ENCODE results near the gene PCBP3.

GRCh38 chr21:45846373-45847160 lies 203.0 kb downstream of the PCBP3 start:
- TF ChIP-seq, protein P1, sequence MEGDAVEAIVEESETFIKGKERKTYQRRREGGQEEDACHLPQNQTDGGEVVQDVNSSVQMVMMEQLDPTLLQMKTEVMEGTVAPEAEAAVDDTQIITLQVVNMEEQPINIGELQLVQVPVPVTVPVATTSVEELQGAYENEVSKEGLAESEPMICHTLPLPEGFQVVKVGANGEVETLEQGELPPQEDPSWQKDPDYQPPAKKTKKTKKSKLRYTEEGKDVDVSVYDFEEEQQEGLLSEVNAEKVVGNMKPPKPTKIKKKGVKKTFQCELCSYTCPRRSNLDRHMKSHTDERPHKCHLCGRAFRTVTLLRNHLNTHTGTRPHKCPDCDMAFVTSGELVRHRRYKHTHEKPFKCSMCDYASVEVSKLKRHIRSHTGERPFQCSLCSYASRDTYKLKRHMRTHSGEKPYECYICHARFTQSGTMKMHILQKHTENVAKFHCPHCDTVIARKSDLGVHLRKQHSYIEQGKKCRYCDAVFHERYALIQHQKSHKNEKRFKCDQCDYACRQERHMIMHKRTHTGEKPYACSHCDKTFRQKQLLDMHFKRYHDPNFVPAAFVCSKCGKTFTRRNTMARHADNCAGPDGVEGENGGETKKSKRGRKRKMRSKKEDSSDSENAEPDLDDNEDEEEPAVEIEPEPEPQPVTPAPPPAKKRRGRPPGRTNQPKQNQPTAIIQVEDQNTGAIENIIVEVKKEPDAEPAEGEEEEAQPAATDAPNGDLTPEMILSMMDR (IDR thresholded peaks at IDR 0.05) = no peak
- TF ChIP-seq POLR2A (IDR thresholded peaks at IDR 0.05) = no peak
